ENCODE measurements around the gene MUS81.
A peak's percentile ranks its signal among the peaks of the same experiment; 100 is the strongest.

The MUS81 gene, protein sequence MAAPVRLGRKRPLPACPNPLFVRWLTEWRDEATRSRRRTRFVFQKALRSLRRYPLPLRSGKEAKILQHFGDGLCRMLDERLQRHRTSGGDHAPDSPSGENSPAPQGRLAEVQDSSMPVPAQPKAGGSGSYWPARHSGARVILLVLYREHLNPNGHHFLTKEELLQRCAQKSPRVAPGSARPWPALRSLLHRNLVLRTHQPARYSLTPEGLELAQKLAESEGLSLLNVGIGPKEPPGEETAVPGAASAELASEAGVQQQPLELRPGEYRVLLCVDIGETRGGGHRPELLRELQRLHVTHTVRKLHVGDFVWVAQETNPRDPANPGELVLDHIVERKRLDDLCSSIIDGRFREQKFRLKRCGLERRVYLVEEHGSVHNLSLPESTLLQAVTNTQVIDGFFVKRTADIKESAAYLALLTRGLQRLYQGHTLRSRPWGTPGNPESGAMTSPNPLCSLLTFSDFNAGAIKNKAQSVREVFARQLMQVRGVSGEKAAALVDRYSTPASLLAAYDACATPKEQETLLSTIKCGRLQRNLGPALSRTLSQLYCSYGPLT

GRCh38 chr11:65860278-65861164, at the start of gene MUS81:
Gene MUS81 (plus strand): TSS chr11:65860433. CDS start chr11:65860754, 321 bp downstream.
- FAIRE-seq (no peak), DNase-seq (ENCODE audit: insufficient read length, low spot score) (peak; percentile 89)
- peak; percentile 77 for TF ChIP-seq POLR2A (IDR thresholded peaks at IDR 0.05; ENCODE audit: low read depth, low read length)

DNA sequence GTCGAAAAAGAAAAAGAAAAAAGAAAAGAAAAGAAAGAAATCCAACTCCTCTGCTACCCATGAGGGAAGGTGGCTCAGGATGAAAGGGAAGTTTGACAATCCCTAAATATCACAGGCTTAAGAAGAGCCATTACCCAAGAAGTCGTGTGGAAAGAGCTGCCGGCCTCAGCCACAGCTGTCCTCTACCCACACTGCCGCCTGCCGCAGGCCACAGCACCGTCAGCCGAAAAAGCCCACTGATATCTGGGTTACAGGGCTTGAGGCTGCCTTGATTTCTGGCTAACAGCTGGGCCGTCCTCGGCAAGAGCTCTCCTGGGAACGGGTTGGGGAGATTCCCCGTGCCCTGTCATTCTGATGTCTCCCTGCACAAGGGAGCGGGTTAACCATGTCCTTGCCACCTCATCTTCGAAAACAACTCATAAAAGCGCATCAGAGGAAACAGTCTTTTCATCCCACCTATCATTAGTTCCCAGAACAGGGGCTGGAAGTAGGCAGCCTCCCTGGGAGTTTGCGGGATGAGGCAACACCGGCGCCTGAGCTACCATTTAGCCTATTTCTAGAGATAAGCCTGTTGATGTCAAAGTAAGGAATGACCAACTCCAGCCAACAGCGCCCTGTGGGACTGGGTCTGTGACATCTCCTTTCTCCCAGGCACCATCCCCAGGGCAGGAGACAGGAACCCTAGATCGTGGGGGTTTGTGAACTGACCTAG, 48.3 kb upstream of the MUS81 start:
- DNase-seq (ENCODE audit: insufficient read length, low spot score) (no peak), FAIRE-seq (no peak)
- TF ChIP-seq POLR2A (IDR thresholded peaks at IDR 0.05; ENCODE audit: low read depth, low read length) = no peak

DNA sequence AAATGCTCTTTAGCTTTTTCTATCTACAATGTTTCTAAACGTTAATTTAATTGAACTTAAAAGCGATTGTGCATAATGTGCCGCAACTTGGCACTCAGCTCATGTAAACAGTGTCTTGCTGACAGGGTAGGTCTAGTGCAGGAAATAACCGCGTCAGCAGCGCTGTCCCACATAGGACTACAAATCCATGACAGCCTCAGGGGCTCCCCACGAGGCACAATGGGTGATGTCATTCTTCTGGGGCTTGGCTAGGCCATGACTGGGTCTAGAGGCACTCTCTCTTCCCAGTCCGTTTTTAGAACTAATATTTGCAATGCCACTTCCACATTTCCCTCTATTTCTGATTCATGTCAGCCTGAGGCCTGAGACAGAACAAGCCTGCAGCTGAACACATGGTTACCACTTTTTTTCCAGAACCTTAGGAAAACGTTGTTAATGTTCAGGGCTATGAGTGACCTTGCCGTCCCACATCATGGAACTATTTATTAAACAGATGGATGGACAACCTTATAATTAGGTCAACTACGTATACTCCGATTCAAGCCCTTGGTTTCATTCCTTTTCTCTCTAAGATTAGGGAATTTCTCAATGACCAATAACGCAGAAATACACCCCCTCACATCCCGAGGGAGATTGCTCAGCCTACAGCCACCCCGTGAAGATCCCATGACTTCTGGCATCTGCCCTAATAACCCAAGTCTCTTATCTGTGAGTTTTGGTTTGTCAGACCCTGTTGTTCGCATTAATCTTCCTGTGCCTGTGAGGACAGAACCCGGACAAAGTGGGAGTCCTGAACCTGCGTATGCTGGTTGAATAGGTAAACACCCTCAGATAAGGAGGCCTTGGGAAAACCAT, 45.9 kb upstream of the MUS81 start:
- FAIRE-seq (no peak), DNase-seq (ENCODE audit: insufficient read length, low spot score) (no peak)
- no peak for TF ChIP-seq POLR2A (IDR thresholded peaks at IDR 0.05; ENCODE audit: low read depth, low read length)

DNA sequence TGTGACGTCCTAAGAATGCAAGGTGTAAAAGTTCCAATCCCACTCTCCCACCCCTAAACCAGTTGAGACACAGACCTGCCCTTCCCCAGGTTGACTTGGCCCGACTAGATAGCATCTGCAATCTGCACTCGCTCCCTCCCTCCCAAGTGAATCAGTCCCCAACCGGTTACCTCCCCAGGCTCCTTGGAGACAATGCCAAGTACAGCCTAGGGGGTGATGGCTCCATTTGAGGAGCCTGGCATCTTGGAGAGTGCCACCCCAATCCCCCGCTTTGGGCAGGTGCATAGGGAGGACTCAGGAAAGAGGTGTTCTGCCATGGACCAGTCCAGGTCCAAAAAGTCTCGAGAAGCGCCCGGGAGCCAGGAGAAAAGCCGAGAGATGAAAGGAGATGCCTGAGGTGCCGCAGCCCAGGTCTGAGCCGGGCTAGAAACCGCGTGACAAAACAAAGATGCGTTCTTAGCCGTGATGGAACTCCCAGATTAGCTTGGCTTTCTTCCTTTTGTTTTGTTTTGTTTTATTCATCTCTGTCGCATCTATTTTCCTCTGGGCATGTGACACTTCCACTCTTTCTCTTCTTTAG, 45.2 kb upstream of the MUS81 start:
- DNase-seq (ENCODE audit: insufficient read length, low spot score) (no peak), FAIRE-seq (no peak)
- TF ChIP-seq POLR2A (IDR thresholded peaks at IDR 0.05; ENCODE audit: low read depth, low read length) = no peak

DNA sequence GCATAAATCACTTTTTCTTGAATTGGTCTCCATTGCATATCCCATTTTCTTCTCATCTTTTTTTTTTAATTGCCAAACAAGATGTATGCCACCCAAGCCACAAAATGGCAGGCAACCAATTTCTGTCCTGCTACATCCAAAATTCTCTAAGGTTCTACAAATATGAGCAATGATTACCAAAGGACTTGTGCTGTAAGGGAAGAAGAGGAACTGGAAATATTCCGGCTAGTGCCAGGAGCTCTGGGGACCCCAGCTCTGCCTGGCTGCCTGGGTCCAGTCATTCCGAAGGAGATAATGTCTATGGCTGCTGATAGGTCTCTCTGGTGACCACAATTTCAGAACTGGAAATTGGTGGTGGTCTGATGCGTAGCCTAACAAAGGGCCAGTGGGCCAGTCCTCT, 43.5 kb upstream of the MUS81 start:
- no peak for FAIRE-seq
- TF ChIP-seq POLR2A (IDR thresholded peaks at IDR 0.05; ENCODE audit: low read depth, low read length) = no peak

DNA sequence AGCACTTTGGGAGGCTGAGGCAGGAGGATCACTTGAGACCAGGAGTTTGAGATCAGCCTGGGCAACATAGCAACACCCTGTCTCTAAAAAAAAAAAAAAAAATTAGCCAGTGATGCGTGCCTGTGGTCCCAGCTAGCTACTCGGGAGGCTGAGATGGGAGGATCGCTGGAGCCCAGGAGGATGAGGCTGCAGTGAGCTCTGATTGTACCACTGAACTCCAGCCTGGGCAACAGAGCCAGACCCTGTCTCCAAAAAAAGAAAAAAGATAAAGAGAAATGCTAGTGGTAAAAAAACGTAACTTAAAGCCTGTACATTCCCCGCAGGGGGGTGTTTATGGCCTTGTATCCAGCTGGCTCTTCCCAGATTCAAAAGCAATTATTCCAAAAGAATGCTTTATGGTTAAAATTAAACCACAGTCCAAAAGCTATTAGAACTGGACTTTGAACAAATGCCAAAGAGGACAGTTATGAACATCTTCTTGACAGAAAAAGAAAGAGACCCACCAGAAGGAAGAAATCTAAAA, 42.9 kb upstream of the MUS81 start:
- DNase-seq (ENCODE audit: insufficient read length, low spot score) (no peak), FAIRE-seq (no peak)
- TF ChIP-seq POLR2A (IDR thresholded peaks at IDR 0.05; ENCODE audit: low read depth, low read length) = no peak

More for the DNA sequence above, 43.5 kb upstream of the MUS81 start:
- no peak for DNase-seq (ENCODE audit: insufficient read length, low spot score)

DNA sequence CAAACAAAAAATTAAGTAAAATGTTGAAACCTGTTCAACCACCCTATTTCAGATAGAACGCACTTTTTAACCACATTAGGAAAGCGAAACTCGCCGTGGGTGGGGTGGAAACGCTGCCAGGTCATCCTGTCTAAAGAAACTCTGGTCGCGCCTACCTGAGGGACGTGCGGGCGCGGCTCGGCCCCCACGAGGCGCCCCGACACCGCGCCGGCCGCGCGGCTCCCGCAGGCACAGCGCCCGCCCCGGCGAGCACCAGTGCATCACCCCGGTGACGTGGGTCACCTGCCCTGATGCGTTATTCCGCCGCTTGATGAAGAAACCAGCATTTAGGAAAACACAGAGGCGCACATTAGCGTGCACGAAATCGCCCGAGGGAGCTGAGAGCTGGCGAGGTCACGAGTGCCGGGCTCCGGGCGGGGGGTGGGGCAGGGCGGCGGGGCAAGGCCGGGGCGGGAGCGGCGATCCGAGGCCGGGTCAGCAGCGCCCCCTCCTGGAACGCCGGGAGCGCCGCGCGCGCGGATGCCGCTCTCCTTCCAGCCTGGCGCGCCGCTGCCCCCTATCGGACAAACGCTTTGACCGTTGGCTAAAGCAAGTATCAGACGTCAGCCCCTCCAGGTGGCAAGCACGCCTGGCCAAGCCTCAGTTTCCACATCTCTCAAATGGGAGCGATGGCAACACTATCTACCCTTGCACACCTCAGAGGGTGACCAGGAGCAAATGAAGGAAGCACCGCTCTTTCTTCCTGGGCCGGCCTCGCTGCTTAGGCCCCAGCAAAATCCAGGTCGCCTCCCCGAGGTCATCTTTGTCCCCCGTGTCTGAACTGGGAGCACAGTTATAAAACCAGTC, 42.2 kb upstream of the MUS81 start:
- no peak for FAIRE-seq
- DNase-seq (ENCODE audit: insufficient read length, low spot score) = peak; percentile 90

DNA sequence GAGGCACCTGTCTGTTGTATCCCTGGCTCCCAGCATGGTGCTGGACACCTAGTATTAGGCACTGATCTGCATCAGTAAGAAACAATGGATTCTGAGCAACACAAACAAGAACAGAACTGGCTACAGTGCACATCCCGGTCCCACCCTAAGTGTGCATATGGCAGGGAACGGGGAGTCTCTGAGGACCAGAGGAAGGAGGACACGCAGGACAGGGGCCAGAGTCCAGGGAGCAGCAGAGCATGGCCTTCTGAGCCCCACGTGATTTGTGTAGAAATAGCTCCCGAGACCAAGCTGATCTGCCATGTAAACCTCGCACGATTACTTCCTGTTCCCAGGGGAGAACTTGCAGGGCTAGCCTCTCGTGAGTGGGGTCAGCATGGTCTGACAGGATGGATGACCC, 39.1 kb upstream of the MUS81 start:
- no peak for DNase-seq (ENCODE audit: insufficient read length, low spot score)
- TF ChIP-seq POLR2A (IDR thresholded peaks at IDR 0.05; ENCODE audit: low read depth, low read length) = no peak
- FAIRE-seq = no peak

More for the DNA sequence above, 42.2 kb upstream of the MUS81 start:
- no peak; the same call in 1 of the 2 replicates for TF ChIP-seq POLR2A (IDR thresholded peaks at IDR 0.05; ENCODE audit: low read depth, low read length)

DNA sequence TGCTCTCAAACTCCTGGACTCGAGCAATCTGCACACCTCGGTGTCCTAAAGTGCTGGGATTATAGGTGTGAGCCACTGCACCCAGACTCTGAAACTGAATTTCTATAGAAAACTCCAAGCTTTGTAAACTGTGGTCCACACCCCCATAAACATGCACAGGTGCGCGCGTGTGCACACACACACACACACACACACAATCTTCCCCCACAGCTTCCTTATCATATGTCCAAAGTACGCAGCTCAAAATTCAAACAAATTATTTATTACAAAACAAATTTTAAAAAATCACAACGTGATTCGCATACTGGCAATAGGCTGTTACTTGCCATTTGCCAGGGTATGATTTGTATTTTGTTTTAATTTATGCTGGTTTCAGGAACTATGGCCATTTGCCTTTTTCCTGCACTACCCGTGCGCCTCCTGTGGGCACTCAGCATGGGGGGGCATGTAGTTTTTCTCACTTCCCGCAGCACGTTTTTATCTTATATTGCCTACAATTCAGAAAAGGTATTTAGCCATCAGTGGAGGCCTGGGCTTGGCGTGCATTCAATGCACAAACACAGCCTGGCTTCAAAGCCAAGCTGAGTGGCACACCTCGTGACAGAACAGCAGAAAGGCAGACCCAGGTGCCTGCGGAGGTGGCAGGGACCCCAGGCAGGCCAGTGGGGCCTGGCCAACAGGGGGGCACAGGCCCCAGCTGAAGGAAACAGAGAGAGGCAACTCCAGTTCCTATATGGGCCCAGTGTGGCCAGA, 37.3 kb upstream of the MUS81 start:
- TF ChIP-seq POLR2A (IDR thresholded peaks at IDR 0.05; ENCODE audit: low read depth, low read length) = no peak
- no peak for FAIRE-seq

GRCh38 chr11:65826984-65827735, 33.1 kb upstream of the MUS81 start:
- FAIRE-seq (no peak), DNase-seq (ENCODE audit: insufficient read length, low spot score) (no peak)
- TF ChIP-seq POLR2A (IDR thresholded peaks at IDR 0.05; ENCODE audit: low read depth, low read length) = no peak

More for the DNA sequence above, 37.3 kb upstream of the MUS81 start:
- no peak for DNase-seq (ENCODE audit: insufficient read length, low spot score)

Measured in H54 (cell line).